HG03039 (cell line): ENCODE measurements around the gene SIGLEC12.
"Not testable (repeated sequence)": the region's sequence is repeated elsewhere in the genome, so short reads cannot be mapped to it uniquely, and the experiment has no call there.

Source experiments
- ATAC-seq: cut with Tn5 transposase; IDR thresholded peaks from one replicate; pipeline ENCODE4 v1.9.1; 2021; ENCODE audit warnings: mild to moderate bottlenecking, moderate library complexity; ENCODE audit not compliant: unreplicated experiment

SIGLEC12 gene

DNA sequence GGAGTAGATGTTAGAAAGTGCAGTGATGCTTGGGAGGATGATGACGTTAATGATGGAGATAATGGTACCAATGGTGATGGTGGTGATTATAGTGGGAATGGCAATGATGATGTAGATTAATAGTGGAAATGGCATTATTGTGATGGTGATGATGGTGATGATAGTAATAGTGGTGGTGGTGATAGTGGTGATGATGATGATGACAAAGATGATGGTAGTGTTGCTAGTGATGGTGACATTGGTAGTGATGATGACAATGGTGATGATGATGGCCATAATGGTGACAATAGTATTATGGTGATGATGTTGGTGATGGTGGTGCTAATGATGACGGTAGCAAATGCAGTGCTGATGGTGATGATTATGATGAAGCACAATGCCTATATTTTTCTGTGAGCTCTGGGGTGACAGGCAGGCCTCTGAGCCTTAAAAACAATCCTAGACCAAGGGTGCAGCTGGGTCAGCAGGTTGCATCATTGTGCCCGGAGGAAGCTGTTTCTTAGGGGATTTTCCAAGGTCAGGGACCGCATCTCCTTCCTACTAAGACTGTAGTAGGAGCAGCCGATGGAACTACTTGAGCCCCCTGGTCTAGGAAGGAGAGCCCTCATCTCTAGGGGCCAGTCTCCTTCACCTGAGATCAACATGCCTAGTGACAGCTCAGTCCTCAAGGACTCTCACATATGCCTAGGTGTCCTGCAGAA is 15.5 kb downstream of the SIGLEC12 start:
- ATAC-seq: no peak

DNA sequence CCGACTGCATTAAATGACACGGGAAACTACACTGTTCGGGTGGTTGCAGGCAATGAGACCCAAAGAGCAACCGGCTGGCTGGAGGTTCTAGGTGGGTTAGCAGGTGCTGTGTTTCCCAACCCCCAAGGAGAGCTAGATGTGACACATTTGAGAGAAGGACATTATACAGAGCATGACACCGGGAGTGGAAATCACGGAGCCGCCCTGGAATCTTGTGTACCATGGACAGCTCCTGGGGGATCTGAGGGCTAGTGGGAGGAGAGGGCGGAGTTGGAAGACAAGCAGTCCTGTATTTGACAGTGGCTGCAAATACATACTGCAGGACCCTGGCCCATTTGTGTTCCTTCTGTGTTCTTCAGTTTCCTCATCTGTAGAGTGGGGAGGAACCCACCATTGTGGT is 21.0 kb downstream of the SIGLEC12 start:
- ATAC-seq: no peak

GRCh38 chr19:51479531-51480331 is 21.9 kb downstream of the SIGLEC12 start:
- ATAC-seq: no peak

GRCh38 chr19:51478381-51479234 is 23.0 kb downstream of the SIGLEC12 start, which contains the start of gene CEACAM18:
Gene CEACAM18, plus strand, starts transcription at chr19:51478539.
- no peak for ATAC-seq

- no peak for ATAC-seq
These were observed 24.3 kb downstream of the SIGLEC12 start for GRCh38 chr19:51477344-51477743.

- no peak for ATAC-seq
These were observed 25.4 kb downstream of the SIGLEC12 start for GRCh38 chr19:51476164-51476563.

DNA sequence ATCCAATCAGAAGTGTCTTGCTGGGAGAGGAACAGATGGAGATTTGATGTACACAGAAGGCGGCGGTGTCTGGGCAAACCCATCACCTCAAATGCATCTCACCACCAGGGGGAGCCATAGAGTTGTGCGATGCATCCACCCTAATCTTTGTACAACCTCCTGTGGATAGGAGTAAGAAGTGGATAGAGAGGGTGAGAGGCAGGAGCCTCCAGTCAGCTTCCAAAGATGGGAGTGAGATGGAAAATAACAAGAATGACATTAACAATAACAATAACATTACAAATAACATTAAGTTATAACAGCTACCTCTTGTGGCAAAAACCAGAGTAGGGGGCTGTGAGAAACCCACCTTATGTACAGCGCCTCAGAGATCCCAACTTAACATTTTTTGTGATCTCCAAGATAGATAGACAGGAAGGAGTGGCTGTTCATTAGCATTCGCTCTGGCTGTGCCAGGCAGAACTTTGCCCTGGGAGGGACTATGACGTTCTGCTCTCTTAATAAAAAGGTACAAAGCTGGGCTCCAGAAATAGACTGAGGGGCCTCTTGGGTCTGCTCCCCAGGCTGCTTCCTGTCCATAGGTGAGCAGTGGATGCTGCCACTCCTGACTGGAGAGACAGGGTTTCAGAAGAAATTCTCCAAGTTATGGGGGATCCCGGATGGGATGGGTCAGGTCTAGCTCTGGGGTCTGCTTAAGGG is 28.4 kb downstream of the SIGLEC12 start:
- ATAC-seq: no peak

- no peak for ATAC-seq
These were observed 29.0 kb downstream of the SIGLEC12 start for GRCh38 chr19:51472607-51473006.

- ATAC-seq: no peak
These were observed 30.1 kb downstream of the SIGLEC12 start for GRCh38 chr19:51471527-51471926.

DNA sequence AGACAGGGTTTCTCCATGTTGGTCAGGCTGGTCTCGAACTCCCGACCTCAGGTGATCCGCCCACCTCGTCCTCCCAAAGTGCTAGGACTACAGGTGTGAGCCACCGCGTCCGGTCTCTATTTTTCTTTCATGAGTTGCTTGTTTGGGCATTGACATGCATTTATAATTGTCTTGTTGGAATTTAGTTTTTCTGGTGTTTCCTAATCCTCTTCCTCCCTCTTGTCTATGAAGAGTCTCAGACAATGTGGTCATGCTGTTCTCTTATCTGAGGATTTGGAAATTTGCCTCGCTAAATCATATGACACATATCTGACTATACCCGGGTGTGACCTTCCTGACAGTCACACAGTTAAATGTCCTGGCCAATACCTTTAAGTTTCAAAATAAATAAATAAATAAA is 30.6 kb downstream of the SIGLEC12 start:
- ATAC-seq: no peak

DNA sequence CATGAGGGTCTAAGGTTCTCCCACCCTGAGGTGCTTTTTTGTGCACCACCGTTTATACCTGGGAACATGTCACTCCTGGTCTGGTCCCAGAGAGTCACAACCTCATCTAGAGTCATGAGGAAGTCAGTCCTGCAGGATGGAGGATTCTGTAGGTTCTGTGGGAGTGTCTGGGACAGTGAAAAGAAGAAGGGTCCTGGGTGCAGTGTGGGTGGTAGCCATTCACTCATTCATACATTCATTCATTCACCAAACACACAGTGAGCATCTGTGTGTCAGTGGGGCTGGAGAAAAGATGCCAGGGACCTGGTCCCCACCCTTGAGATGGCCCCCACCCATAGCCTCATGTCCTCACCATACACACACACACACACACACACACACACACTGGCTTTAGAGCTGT is 32.0 kb downstream of the SIGLEC12 start:
- ATAC-seq: no peak

GRCh38 chr19:51469162-51469561 is 32.4 kb downstream of the SIGLEC12 start:
- ATAC-seq: no peak

GRCh38 chr19:51468545-51468920 is 33.1 kb downstream of the SIGLEC12 start:
- no peak for ATAC-seq

DNA sequence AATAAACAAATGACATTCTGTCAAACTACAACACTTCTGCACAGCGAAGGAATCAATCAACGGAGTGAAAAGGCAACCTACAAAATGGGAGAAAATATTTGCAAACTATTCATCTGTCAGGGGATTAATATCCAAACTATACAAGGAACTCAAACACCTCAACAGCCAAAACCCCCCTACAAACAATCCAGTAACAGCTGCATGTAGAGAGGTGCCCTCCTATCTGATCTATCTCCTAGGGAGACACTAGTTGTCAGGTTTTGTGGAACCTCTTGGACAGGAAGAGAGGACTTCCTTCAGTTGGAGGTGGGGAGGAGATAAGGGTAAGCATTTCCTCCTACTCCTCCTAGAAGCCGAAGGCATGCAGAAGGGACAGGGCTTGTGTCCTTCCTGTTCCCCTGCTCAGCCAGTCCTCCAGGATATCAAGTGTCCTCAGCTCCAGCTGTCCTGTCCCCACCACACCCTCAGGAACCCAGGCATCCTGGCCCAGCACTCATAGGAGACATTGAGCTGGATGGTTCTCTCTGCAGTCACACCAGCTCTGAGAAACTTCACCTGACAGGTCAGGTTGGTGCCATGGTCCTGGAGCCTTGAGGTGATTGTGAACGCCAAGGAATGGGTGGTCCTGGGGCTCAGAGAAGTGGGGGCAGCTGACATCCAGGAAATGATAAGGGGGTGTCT is 33.6 kb downstream of the SIGLEC12 start:
- no peak for ATAC-seq

DNA sequence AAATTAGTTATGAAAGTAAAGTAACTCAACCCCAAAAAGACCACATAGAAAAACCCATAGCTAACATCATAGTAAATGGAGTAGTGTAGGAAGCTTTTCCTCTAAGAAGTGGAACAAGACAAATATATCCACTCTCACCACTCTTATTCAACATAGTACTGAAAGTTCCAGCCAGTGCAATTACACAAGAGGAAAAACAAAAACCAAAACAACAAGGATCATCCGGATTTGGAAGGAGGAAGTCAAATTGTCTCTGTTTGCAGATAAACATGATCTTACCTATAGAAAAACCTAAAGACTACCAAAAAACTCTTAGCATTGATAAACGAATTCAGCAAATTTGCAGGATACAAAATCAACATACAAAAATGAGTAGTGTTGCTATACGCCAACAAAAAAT is 34.9 kb downstream of the SIGLEC12 start:
- ATAC-seq: no peak

GRCh38 chr19:51463976-51464581 is 37.5 kb downstream of the SIGLEC12 start:
- ATAC-seq: not testable (repeated sequence)

DNA sequence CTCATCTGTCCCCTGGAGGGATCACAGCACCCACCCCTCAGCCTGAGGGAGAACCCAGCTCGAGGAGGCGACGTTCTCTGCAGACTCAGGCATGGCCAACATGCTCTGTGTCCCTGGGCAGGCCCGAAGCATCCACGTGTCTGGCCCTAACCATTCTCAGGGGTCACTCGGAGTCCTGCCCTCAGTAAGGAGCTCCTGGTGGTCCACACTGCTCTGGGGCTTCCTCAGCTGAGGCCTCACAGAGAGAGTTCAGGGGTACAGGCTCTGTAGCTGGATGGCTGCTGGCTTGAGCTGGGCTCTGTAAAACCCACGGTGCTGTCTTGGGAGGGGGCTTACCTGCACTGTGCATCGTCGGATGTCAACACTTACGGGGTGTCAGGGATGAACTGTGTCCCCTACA is 38.9 kb downstream of the SIGLEC12 start:
- ATAC-seq: no peak

- no peak for ATAC-seq
These were observed 39.3 kb downstream of the SIGLEC12 start for GRCh38 chr19:51462276-51462675.

DNA sequence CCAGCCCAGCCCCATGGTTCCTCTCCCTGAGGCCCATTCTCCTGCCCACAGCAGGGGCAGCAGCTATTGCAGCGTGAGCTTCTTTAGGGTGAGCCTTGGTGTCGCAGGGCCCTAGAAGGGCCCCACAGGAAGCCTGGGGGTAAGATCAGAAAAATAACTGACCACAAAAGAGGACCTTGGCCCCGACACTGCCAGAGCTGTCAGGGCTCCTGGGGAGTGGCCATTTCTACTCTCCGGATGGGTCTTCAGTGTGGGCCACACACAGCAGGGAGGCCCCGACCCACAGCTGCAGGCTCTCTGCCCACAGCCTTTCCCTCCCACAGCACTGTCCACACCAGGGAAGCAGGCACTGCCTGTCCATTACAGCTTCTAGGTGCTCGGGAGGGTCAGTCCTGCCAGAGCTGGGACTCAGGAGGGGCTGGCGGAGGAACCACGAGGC is 39.9 kb downstream of the SIGLEC12 start:
- no peak for ATAC-seq
